HepG2 (cell line): ENCODE data around the gene SSC4D. TPM values are rescaled to one million over a fixed set of nuclear protein-coding genes. Genes with fewer than 3 reads are reported as not detected.
"Not testable (repeated sequence)": the region's sequence is repeated elsewhere in the genome, so short reads cannot be mapped to it uniquely, and the experiment has no call there.

Experiments used
- ATAC-seq: fragments of 200-7000 bp; cut with Tn5 transposase; 3 replicates; pipeline ENCODE4 v1.9.1; 2020; ENCODE audit warnings: mild to moderate bottlenecking, moderate library complexity
- BruUV-seq: library from RNA; stranded (reverse); fragments of 400-500 nt; replicated peaks from 2 replicates; lab custom pipeline; 2021; lab: Mats Ljungman, UMichigan
- CTCF ChIA-PET: fragments of 300-600 bp; formaldehyde crosslinking; extraction: SDS; loops from one replicate; lab custom pipeline; 2021; ENCODE audit warnings: low total read pairs, inconsistent platforms, low intra/inter-chr PET ratio; lab: Yijun Ruan, JAX
- POLR2A ChIA-PET: fragments of 350-600 bp; sonication (Branson Sonifier 250); formaldehyde crosslinking; loops from one replicate; lab custom pipeline; 2020; ENCODE audit warnings: antibody characterized with exemption, inconsistent platforms; lab: Yijun Ruan, JAX
- DNase-seq: peaks from one replicate; pipeline ENCODE4 v3.0.0-alpha.2; 2015; ENCODE audit warnings: low spot score
- FAIRE-seq: peaks from 3 replicates; lab custom pipeline; 2011; peaks lifted over from hg19 to GRCh38; lab: Jason Lieb, UNC
- H2AFZ ChIP-seq: one replicate; pipeline ENCODE4 v1.6.1; 2011; ENCODE audit warnings: low read length, inconsistent platforms
- H3K27ac ChIP-seq: fragments of 300-600 bp; 3 replicates; pipeline ENCODE4 v1.8.0; 2011; ENCODE audit warnings: mixed run types, mild to moderate bottlenecking, mixed read lengths, low read length, inconsistent platforms; ENCODE audit not compliant: insufficient read depth; ENCODE audit errors: extremely low read length
- H3K27me3 ChIP-seq, 2 experiments: fragments of 200-600 bp in 1 of 2; 2 replicates in 1 of 2; 3 replicates in 1 of 2; pipeline versions ENCODE4 v1.6.0 to v1.8.0; 2011; ENCODE audit warnings: low read length in 2 of 2, mild to moderate bottlenecking in 2 of 2, moderate library complexity in 2 of 2, inconsistent platforms in 1 of 2; ENCODE audit not compliant: insufficient read depth in 2 of 2, control insufficient read depth in 1 of 2
- H3K36me3 ChIP-seq, 2 experiments: fragments of 200-600 bp in 1 of 2; replicated peaks in 1 of 2; 2 replicates in 1 of 2; 3 replicates in 1 of 2; pipeline versions ENCODE4 v1.5.1 to v1.8.0; 2011; ENCODE audit warnings: low read length in 2 of 2, inconsistent platforms in 1 of 2; ENCODE audit not compliant: insufficient read depth in 2 of 2, control insufficient read depth in 1 of 2
- H3K4me1 ChIP-seq: 2 replicates; pipeline ENCODE4 v1.5.1; 2012; ENCODE audit warnings: low read length, inconsistent platforms; ENCODE audit not compliant: insufficient read depth
- H3K4me2 ChIP-seq: 2 replicates; pipeline ENCODE4 v1.6.0; 2011; ENCODE audit warnings: low read depth, low read length, inconsistent platforms
- H3K4me3 ChIP-seq, 3 experiments: fragments of 200-600 bp in 1 of 3; sonication (generic), shearing (Covaris generic) in 1 of 3; replicated peaks in 1 of 3; 2 replicates each; pipeline ENCODE4 v1.5.1; 2011 to 2016; ENCODE audit warnings: low read length in 3 of 3, inconsistent platforms in 2 of 3, low read depth in 2 of 3, mild to moderate bottlenecking in 2 of 3, control low read depth in 1 of 3, mixed read lengths in 1 of 3; ENCODE audit not compliant: insufficient read depth in 1 of 3
- H3K79me2 ChIP-seq: one replicate; pipeline ENCODE4 v1.6.1; 2011; ENCODE audit warnings: low read length, inconsistent platforms; ENCODE audit not compliant: insufficient read depth
- H3K9ac ChIP-seq: 2 replicates; pipeline ENCODE4 v1.6.0; 2011; ENCODE audit warnings: mild to moderate bottlenecking, low read depth, low read length, inconsistent platforms; ENCODE audit not compliant: insufficient read depth
- H3K9me3 ChIP-seq: 2 replicates; pipeline ENCODE4 v1.5.1; 2012; ENCODE audit warnings: mild to moderate bottlenecking, low read length
- H4K20me1 ChIP-seq: 2 replicates; pipeline ENCODE4 v1.6.0; 2011; ENCODE audit warnings: inconsistent platforms, mild to moderate bottlenecking, low read length, moderate library complexity; ENCODE audit not compliant: insufficient read depth
- KDM2A ChIP-seq: sonication (generic); formaldehyde crosslinking; IDR thresholded peaks from 2 replicates; pipeline ENCODE4 v1.4.0; 2020; ENCODE audit warnings: low read depth, missing genetic modification reagents, borderline replicate concordance
- SIX1 ChIP-seq: sonication (generic); formaldehyde crosslinking; IDR thresholded peaks from 2 replicates; pipeline ENCODE4 v1.4.0; 2020; ENCODE audit warnings: missing genetic modification reagents, borderline replicate concordance
- SMC3 ChIP-seq: IDR thresholded peaks from 2 replicates; pipeline ENCODE4 v1.6.1; 2011; ENCODE audit warnings: low read length, improper control_type of control experiment
- STAG1 ChIP-seq: sonication (generic); formaldehyde crosslinking; IDR thresholded peaks from 2 replicates; pipeline ENCODE4 v1.4.0; 2020; ENCODE audit warnings: missing genetic modification reagents
- THAP11 ChIP-seq: IDR thresholded peaks from 2 replicates; pipeline ENCODE4 v1.6.1; 2016; ENCODE audit warnings: missing biosample characterization, missing genetic modification reagents
- WGBS: methylation state at CpG from one replicate; pipeline ENCODE4 v1.1.6; 2017; ENCODE audit warnings: low lambda C conversion rate; 5-methylcytosine and 5-hydroxymethylcytosine counted together
- in situ Hi-C: cut with HindIII; loops from 2 replicates; pipeline ENCODE4 v1.10.0; 2017; ENCODE audit warnings: low pct_unique_long_range_greater_than_20kb; ENCODE audit not compliant: extremely low pct_ligation_motif_present
- intact Hi-C: fragments of 100-400 bp; cut with micrococcal nuclease; formaldehyde crosslinking; loops from one replicate; pipeline ENCODE4 v1.10.0; 2022; ENCODE audit not compliant: unreplicated experiment
- polyA plus RNA-seq, 8 experiments: library from polyadenylated mRNA; depleted of rRNA in 3 of 8; stranded (reverse) in 7 of 8; unstranded in 1 of 8; fragments of >200 nt; fragmentation: Illumina TruSeq in 4 of 8; extraction: Trizol in 4 of 8; gene quantifications; 2 replicates each; pipeline versions ENCODE4 v1.2.1 to v1.2.3, GENCODE V29; 2011 to 2016; ENCODE audit warnings: low read depth in 4 of 8, missing spikeins in 1 of 8, mixed read lengths in 1 of 8; ENCODE audit not compliant: insufficient read depth in 1 of 8
- total RNA-seq, 5 experiments: library from RNA; depleted of rRNA; stranded (reverse); fragments of >200 nt; fragmentation: Illumina TruSeq; extraction: Trizol; gene quantifications; 2 replicates each; pipeline ENCODE4 v1.2.3, GENCODE V29; 2016; ENCODE audit warnings: low read depth in 1 of 5
- TF ChIP-seq, protein P1 (sequence below): IDR thresholded peaks from 2 replicates; pipeline ENCODE4 v1.4.0; 2020; ENCODE audit warnings: mild to moderate bottlenecking, missing genetic modification reagents
- TF ChIP-seq, protein P2 (sequence below): sonication (generic); formaldehyde crosslinking; IDR thresholded peaks from 2 replicates; pipeline ENCODE4 v1.5.0; 2020; ENCODE audit warnings: mild to moderate bottlenecking, missing genetic modification reagents, moderate library complexity

The SSC4D gene
- total and polyA plus RNA-seq, 2 of the 13 experiments (the other 11 are each of a cell fraction or from before 2014, with no cell fraction given), result 33.3 to 63.8 TPM

DNA sequence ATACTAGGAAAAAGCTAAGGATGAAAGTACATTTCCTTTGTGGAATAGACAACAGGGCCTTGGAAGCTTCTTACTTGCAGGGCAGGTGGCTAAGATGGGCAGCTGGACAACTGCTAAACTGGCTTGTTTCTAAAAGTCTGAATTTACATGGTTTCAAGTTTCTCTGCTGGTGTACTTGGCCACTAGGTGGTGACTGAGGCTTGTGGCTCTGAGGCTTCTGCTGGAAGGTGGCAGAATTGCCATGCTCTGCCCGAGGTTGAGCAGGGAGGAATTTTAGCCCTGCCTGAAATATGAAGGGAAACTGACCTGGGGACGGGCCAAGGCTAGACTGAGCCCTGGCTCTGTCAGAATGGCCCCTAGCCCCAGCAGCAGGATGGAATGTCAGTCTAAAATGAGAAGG lies 28.4 kb upstream of the SSC4D start:
- POLR2A ChIA-PET, H4K20me1 ChIP-seq, H3K27me3 ChIP-seq, H3K27ac ChIP-seq, H3K9me3 ChIP-seq, H3K9ac ChIP-seq, intact Hi-C loops, H3K4me3 ChIP-seq: not testable (repeated sequence)
- DNase-seq (peak; percentile 64), ATAC-seq (peak; percentile 87)
- TF ChIP-seq SMC3 (peak; percentile 41; the same call in 1 of the 2 replicates), KDM2A (CRISPR knock-in tag) (peak; percentile 24; the same call in 1 of the 2 replicates), SIX1 (CRISPR knock-in tag) (peak; percentile 91), STAG1 (peak; percentile 81), THAP11 (CRISPR knock-in tag) (0 out of 2 replicates have a peak, but pooled peaks have one; percentile 17)
- TF ChIP-seq, protein P1, sequence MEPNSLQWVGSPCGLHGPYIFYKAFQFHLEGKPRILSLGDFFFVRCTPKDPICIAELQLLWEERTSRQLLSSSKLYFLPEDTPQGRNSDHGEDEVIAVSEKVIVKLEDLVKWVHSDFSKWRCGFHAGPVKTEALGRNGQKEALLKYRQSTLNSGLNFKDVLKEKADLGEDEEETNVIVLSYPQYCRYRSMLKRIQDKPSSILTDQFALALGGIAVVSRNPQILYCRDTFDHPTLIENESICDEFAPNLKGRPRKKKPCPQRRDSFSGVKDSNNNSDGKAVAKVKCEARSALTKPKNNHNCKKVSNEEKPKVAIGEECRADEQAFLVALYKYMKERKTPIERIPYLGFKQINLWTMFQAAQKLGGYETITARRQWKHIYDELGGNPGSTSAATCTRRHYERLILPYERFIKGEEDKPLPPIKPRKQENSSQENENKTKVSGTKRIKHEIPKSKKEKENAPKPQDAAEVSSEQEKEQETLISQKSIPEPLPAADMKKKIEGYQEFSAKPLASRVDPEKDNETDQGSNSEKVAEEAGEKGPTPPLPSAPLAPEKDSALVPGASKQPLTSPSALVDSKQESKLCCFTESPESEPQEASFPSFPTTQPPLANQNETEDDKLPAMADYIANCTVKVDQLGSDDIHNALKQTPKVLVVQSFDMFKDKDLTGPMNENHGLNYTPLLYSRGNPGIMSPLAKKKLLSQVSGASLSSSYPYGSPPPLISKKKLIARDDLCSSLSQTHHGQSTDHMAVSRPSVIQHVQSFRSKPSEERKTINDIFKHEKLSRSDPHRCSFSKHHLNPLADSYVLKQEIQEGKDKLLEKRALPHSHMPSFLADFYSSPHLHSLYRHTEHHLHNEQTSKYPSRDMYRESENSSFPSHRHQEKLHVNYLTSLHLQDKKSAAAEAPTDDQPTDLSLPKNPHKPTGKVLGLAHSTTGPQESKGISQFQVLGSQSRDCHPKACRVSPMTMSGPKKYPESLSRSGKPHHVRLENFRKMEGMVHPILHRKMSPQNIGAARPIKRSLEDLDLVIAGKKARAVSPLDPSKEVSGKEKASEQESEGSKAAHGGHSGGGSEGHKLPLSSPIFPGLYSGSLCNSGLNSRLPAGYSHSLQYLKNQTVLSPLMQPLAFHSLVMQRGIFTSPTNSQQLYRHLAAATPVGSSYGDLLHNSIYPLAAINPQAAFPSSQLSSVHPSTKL (CRISPR knock-in tag), result 0 out of 2 replicates have a peak, but pooled peaks have one; percentile 15
- TF ChIP-seq, protein P2, sequence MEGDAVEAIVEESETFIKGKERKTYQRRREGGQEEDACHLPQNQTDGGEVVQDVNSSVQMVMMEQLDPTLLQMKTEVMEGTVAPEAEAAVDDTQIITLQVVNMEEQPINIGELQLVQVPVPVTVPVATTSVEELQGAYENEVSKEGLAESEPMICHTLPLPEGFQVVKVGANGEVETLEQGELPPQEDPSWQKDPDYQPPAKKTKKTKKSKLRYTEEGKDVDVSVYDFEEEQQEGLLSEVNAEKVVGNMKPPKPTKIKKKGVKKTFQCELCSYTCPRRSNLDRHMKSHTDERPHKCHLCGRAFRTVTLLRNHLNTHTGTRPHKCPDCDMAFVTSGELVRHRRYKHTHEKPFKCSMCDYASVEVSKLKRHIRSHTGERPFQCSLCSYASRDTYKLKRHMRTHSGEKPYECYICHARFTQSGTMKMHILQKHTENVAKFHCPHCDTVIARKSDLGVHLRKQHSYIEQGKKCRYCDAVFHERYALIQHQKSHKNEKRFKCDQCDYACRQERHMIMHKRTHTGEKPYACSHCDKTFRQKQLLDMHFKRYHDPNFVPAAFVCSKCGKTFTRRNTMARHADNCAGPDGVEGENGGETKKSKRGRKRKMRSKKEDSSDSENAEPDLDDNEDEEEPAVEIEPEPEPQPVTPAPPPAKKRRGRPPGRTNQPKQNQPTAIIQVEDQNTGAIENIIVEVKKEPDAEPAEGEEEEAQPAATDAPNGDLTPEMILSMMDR (CRISPR knock-in tag), result peak; percentile 64
- TF ChIP-seq, all 625 proteins: peak for 7; not testable (repeated sequence) for 618
- CTCF ChIA-PET, BruUV-seq, in situ Hi-C loops, H3K36me3 ChIP-seq, H3K79me2 ChIP-seq, H3K4me1 ChIP-seq, H3K4me2 ChIP-seq, H2AFZ ChIP-seq: not testable (repeated sequence)
- peak; percentile 66 for FAIRE-seq
- 0% methylated on average over 1 of the region's 2 CpGs for WGBS
